DMS 273 treated with DMSO at 0.1 percent for 48 hours (cell line): Measurements from ENCODE around the gene NT5M.
"Not testable (repeated sequence)": the region's sequence is repeated elsewhere in the genome, so short reads cannot be mapped to it uniquely, and the experiment has no call there.

Experiments
- DNase-seq: peaks from one replicate; lab custom pipeline; 2025; lab: John Stamatoyannopoulos, UW

NT5M gene

DNA sequence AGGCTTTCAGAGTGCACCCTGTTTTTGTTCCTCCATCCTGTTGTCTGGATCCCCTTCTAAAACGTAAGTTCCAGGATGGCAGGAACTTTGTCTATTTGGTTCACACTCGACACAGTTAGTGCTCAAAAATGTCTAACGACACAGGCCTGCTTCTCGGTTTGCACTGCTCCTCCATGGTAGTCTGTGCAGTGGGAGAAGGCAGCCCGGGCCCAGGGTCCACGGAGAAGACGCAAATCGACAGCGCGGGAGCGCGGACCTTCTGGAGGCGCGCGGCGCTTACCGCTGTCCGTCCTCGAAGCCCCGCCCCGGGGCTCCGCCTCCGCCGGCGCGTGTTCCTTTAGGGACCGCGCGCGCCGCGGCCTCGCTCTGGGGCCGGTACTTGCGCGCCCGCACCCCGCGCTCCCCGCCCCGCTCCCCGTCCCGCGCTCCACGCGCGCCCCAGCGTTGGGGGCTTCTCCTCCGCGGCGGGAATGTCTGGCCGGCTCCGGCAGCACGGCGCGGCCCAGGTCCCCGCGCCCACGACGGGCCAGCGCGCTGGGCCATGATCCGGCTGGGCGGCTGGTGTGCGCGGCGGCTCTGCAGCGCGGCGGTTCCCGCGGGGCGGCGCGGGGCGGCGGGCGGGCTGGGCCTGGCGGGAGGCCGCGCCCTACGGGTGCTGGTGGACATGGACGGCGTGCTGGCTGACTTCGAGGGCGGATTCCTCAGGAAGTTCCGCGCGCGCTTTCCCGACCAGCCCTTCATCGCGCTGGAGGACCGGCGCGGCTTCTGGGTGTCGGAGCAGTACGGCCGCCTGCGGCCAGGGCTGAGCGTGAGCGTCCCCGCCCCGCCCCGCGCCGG, at the start of gene NT5M:
Gene NT5M, plus strand, starts transcription at position 364 of the 837 bp plus-strand sequence. Its CDS starts 178 bp downstream, at position 542.
- DNase-seq, result peak; percentile 39

- no peak for DNase-seq
These were observed 49.8 kb upstream of the NT5M start for GRCh38 chr17:17253406-17253805.

DNA sequence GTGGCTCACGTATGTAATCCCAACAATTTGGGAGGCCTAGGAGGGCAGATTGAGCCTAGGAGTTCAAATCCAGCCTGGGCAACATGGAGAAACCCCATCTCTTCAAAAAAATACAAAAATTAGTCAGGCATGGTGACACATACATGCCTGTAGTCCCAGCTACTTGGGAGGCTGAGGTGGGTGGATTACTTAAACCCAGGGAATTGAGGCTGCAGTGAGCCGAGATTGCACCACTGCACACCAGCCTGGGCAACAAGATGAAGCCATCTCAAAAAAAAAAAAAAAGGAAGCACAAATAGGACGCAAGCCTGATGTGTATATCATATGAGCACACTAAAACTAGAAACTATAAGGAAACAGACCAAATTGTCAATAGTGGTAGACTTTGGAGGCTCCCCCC, 49.1 kb upstream of the NT5M start:
- DNase-seq, result no peak

- DNase-seq, result not testable (repeated sequence)
These were observed 47.5 kb upstream of the NT5M start for GRCh38 chr17:17255689-17256088.

GRCh38 chr17:17256316-17256715, 46.9 kb upstream of the NT5M start:
- no peak for DNase-seq

DNA sequence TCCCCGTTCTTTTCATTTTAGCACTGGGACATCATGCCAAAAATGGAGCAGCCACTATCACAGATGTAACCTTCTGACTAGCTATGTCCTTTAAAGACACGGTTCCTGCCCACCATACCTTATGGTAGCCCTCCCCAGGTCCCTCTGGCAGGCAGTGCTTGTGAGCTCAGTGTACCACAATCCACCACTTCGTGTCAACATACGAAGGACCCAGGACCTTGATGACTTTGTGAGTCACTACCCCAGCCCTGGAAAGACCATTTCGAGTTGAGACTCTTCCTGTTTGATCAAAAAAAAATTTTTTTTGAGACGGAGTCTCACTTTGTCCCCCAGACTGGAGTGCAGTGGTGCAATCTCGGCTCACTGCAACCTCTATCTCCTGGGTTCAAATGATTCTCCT, 45.2 kb upstream of the NT5M start:
- no peak for DNase-seq

DNA sequence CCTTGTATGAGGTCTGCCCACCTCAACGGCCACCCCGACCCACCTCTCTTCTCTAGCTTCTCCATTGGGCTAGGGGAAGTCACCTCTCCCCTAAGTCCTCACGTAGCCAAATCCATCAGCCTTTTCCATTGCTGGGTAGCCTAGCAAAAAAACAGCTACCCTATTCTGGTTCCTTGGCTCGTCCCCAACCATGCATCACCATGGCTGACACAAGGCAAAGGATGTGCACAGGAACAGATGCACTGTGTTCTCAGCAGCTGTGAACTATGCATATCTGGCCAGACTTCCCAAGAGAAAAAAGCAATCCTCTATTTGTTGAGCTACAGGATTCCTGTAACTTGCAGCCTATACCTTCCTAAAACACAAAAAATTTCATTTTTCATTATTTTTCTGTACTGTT, 44.2 kb upstream of the NT5M start:
- no peak for DNase-seq

- no peak for DNase-seq
These were observed 38.7 kb upstream of the NT5M start for GRCh38 chr17:17264430-17264829.

DNA sequence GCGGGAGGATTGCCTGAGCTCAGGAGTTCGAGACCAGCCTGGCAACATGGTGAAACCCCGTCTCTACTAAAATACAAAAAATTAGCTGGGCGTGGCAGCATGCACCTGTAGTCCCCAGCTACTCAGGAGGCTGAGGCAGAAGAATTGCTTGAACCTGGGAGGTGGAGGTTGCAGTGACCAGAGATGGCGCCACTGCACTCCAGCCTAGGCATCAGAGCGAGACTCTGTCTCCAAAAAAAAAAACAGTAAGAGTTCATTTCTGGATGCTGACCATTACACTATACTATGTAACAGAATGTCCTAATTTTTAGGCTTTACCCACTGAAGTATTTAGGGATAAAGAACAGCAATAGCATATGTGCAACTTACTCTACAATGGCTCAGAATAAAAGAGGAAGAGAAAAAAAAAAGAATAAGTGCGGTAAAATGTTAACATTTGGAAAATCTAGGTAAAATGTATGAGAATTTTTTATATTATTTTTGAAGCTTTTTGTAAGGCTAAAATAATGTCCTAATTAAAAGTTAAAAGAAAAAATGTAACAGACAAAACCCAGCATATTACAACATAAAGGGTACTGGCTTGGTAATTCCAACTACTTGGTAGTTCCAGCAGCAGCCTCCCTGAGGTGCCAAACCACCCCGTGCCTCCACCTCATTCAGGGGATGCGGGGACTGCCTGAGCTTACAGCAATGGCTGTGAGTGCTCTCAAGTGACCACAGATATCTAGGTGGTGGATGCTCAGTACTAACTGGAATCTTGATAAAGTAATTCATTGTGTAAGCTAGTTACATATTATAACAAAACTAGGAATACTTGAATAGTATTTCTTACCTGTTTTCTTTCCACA, 33.0 kb upstream of the NT5M start:
- no peak for DNase-seq

DNA sequence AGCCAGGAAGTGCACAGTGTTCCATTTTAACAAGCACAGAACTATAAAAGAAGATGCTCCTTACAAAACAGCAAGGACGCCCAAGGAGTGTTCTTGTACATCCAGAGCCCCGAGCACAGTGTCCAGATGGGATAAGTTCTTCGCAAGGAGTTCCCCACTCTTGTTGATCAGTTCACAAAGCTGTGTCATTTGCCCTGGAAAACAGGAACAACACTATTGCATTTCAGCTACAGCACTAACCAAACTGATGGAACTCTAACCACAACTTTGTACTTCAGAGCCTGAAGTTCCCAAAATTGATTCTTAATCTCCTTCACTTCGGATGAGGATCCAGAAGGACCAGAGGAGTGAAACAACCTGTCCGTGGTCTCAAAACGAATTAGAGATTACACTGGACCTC, 27.2 kb upstream of the NT5M start:
- no peak for DNase-seq

- not testable (repeated sequence) for DNase-seq
These were observed 25.7 kb upstream of the NT5M start for GRCh38 chr17:17277431-17277830.

- no peak for DNase-seq
These were observed 23.9 kb upstream of the NT5M start for GRCh38 chr17:17279316-17279715.

DNA sequence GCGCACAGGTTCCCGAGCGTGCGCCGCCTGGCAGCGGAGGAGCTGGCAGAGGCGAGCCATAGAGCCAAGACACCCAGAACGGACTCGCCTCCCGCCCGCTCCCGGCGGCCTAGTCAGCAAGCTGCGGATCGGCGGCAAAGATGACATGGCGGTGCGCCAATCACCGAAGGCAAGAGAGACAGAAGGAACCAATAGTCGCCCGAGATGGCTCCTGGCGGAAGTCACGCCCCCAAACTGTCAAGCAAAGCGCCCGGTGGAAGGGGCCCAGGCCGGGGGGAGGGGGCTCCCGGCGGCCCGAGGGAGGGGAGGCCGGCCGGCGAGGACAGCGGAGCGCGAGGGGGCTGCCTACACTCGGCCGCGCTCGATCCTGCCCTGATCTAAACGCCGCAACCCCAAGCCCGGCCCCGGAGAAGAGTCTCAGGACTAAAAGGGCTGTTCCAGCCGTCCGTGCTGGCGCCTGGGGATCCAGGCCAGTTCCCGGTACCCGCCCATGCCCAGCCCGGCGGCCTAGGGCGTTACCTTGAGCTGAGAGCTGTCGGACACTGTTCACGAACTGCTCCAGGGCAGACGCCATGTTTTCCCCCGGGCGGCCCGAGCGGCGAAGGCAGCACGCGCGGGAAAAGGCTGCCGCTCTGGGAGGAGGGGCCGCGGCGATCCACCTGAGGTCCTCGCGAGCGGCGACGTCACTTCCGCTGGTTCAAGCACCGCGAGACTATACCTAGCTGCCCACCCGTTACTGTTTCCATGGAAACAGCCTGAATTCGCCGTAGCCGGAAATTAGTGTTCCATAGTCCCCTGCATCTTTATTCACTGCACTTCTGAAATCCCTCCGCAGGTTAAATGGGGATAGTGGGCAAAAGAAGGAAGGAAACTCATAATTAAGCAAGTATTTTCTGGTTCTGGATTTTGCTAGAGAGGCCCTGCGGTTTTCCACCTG, 22.3 kb upstream of the NT5M start, which contains the start of gene COPS3:
Gene COPS3, minus strand, starts transcription at position 634 of the 937 bp plus-strand sequence. Its CDS starts 60 bp downstream, at position 574.
- peak; percentile 84 for DNase-seq

GRCh38 chr17:17285951-17286350, 17.2 kb upstream of the NT5M start:
- DNase-seq, result no peak

DNA sequence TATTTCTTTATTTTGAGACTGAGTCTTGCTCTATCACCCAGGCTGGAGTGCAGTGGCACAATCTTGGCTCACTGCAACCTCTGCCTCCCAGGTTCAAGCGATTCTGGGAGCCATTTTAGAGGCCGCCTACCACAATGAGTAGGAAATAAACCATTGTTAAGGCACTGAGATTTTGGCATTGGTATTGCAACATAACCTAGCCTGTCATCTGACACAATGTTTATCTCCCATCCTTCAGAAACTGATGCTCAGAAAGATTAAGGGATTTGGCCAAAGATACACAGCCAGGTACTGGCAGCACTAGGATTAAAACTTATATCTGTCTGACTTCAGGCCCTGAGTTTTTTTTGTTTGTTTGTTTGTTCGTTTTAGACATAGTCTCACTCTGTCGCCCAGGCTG, 14.1 kb upstream of the NT5M start:
- no peak for DNase-seq

- no peak for DNase-seq
These were observed 13.5 kb upstream of the NT5M start for GRCh38 chr17:17289701-17290100.

DNA sequence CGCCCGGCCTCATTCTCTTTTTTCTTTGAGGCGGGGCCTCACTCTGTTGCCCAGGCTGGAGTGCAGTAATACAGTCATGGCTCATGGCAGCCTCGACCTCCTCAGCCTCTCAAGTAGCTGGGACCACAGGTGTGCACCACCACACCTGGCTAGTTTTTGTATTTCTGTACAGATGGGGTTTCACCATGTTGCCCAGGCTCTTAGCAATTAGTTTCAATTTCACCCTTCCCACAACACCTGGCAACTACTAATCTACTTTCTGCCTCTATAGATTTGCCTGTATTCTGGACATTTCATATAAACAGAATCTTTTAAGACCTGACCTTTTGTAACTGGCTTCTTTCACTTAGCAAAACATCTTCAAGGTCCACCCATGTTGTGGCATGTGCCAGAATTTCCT, 8.0 kb upstream of the NT5M start:
- no peak for DNase-seq

GRCh38 chr17:17297217-17297616, 6.0 kb upstream of the NT5M start:
- no peak for DNase-seq

DNA sequence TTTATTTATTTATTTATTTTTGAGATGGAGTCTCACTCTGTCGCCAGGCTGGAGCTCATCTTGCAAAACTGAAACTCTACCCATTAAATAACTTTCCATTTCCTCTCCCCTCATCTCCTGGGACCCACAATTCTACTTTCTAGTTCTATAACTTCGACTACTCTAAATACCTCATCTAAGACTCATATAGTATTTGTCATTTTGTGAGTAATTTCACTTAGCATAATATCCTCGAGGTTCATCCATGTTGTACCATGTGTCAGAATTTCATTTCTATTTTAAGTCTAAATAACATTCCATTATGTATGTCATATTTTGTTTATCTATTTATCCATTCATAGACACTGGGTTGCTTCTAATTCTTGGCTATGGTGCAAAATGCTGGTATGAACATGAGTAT, 5.1 kb upstream of the NT5M start:
- DNase-seq, result no peak

DNA sequence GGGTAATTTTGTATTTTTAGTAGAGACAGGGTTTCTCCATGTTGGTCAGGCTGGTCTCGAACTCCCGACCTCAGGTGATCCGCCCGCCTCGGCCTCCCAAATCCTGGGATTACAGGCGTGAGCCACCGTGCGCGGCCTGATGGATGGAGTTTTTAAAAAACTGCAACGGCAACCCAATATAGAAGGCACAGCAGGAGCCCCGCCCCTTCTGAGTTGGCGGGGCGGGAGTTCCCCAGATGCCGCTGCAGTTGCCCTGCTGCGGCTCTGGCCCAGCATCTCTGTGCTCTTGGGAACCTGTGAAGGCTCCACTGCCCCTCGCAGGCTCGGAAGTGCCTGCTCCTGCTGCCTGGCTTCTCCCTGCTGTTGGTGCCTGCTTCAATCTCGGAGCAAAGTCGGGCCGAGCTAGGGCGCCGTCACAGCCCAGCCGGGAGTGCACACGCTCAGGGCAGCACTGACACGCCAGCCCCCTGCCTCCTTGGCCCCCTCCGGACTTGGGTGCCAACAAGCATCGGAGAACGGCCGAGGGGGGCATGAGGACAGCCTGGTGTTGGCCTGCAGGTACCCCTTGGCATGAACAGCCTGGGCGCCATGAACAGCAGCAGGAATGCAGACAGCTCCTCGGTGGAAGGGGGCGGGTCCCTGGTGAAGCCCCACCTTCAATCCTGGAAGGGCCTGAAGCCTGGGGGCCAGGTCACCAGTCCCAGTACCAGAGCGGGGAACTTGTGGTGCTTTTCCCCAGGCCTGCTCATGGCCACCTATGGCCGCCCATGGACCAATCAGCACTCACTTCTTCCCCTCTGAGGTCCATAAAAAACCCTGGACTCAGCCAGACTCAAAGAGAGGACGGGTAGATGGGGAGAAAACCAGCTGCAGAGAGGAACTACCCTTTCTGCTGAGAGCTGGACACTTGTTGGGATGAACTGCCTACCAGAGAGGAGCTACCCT, 2.3 kb upstream of the NT5M start:
- DNase-seq, result no peak

DNA sequence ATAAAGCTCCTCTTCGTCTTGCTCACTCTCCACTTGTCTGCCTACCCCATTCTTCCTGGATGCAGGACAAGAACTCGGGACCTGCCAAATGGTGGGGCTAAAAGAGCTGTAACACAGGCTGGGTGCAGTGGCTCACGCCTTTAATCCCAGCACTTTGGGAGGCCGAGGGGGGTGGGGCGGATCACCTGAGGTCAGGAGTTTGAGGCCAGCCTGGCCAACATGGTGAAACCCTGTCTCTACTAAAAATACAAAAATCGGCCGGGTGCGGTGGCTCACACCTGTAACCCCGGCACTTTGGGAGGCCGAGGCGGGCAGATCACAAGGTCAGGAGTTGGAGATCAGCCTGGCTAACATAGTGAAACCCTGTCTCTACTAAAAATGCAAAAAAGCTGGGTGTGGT, 1.5 kb upstream of the NT5M start:
- not testable (repeated sequence) for DNase-seq
